SIG-M5 treated with dmso at 0.1 percent for 504 hours (cell line): ENCODE measurements around the gene ANKS1B.
"Not testable (repeated sequence)": the region's sequence is repeated elsewhere in the genome, so short reads cannot be mapped to it uniquely, and the experiment has no call there.

Source experiments
- DNase-seq: peaks from one replicate; lab custom pipeline; 2025; ENCODE audit not compliant: unreplicated experiment; lab: John Stamatoyannopoulos, UW

The ANKS1B gene

DNA sequence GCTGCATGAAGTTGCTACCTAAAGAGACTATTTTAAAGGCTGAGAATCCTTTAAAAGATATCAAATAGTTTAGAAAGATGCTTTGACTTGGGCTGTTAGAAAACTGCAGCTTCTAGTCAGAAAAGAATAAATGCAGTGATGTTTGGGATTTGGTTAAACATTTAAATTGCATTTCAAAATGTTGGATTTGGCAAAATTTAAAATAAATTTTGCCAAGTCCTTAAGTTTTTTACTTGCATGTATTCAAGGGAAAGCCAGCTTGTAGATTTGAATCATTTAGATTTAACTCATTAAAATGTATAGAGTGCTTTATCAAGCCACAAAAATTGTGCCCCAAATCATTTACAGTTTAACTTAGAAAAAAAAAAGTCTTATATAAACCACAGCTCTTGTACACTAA is 109.7 kb downstream of the ANKS1B start:
- no peak for DNase-seq

DNA sequence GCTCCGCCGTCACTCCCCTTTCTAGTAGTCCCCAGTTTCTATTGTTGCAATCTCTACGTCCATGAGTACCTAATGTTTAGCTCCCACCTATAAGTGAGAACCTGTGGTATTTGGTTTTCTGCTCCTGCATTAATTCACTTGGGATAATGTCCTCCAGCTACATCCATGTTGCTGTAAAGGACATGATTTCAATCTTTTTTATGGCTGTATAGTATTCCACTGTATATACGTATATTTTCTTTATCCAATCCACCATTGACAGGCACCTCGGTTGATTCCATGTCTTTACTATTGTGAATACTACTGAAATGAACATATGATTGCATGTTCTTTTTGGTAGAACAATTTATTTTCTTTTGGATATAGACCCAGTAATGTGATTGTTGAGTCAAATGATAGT is 114.7 kb downstream of the ANKS1B start:
- DNase-seq = no peak

DNA sequence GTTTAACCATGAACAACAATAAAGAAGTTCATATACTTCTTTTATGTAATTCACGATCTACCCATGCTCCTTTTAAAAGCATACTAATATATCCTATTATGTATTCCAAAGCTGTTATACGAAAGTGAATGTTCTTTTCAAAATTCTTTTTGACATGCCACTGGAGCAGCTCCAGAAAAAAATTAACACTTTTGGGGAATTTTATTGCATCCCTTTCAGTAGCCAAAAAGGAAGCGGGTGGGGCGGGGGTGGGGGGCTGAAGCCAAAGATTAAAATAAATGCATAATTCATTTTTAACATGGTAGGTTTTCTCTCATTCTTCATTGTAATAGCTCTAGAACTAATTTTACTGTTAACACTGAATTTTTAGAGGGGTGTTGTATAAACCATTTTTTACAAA is 123.0 kb downstream of the ANKS1B start:
- no peak for DNase-seq

DNA sequence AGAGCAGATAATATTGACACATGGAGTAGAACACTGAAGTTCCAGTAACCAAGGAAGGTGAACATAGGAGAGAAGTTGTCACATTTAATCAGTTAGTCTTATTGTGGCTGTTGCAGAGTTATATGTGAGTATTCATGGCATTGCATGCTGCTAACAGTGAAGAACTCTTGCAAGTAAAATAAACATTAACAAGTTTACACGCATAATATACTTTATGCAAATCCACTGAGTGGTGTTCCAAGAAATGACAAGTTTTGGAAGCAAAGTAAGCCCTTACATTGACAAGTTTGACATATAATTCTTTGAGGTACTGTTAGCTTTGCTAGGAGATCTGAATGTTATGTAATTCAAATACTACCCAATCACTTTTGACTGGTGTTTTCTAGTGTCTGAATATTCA is 125.6 kb downstream of the ANKS1B start:
- no peak for DNase-seq

DNA sequence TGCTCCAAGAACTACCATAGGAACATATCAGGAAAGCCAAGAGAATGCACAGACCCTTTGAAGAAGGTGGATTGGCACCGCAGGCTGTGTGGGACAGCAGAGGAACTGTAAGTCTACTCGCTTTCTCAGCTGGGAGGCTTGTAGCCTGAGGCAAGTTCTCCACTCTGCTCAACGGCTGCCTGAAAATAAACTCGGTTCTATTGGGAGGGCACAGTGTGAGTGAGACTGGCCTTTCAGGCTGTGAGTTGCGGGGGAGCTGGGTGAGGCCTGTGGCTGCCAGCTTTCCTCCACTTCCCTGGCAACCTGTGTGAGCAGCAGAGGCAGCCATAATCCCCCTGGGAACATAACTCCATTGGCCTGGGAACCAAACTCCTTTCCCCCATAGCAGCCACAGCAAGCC is 132.1 kb downstream of the ANKS1B start:
- DNase-seq = no peak

- DNase-seq = peak; percentile 4
Measured at GRCh38 chr12:99847936-99848335, 136.8 kb downstream of the ANKS1B start.

GRCh38 chr12:99834710-99835109 is 150.0 kb downstream of the ANKS1B start:
- no peak for DNase-seq

- no peak for DNase-seq
Measured at GRCh38 chr12:99833397-99833796, 151.3 kb downstream of the ANKS1B start.

DNA sequence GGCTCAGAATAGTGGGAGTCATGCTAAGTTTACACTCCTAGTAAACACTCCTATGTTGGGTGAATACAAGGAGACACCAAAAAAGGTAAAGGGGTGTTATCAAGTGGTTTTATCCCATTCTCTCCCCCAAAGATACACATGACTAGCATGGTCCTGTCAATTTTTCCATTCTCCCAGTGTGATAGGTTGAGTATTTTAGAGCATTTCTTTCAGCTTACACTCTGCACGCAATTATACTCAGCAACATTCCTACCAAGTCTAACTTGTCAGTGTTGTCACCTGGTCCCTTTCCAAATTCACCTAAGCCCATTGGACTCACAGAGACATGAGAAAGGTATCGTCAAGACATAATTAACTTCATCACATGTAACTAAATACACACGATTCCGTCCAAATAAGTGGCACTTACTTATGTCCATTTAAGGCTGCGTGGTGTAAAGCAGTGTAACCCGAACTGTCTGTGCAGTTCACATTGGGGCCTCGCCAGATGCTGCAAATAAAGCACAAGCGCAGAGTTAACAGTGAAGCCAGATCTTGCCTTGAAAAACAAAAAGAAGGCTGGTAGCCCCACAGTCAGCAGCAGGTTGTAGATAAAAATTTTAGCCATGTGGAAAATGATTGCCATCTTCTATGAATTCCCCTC is 159.7 kb downstream of the ANKS1B start:
- no peak for DNase-seq

DNA sequence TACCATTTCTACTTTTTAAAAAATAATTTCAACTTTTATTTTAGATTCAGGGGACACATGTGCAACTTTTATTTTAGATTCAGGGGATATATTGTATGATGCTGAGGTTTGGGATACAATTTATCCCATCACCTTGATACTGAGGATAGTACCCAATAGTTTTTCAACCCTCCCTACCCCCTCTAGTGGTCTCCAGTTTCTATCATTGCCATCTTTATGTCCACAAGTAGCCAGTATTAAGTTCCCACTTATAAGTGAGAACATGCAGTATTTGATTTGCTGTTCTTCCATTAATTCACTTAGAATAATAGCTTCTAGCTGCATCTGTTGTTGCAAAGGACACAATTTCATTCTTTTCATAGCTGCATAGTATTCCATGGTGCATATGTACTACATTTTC is 162.5 kb downstream of the ANKS1B start:
- DNase-seq = no peak

- DNase-seq = peak; percentile 30
Measured at GRCh38 chr12:99810718-99811593, 173.8 kb downstream of the ANKS1B start.

DNA sequence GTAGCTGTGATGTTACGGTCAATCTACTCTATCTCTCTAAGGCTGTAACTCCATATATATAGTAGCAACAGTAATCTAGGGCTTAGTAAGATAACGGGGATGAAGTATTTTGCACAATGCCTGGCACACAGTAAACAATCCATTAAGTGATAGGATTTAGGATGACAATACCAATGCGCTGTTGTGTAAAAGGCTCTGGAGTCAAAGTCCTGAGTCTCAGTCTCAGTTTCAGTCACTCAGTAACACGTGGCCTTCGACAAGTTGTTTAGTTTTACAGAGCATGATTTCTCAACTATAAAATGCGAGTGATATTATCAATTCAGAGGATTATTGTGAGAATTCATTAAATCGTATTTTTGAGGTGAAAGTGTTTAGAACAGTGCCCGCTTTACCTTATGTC is 174.8 kb downstream of the ANKS1B start:
- DNase-seq = no peak

DNA sequence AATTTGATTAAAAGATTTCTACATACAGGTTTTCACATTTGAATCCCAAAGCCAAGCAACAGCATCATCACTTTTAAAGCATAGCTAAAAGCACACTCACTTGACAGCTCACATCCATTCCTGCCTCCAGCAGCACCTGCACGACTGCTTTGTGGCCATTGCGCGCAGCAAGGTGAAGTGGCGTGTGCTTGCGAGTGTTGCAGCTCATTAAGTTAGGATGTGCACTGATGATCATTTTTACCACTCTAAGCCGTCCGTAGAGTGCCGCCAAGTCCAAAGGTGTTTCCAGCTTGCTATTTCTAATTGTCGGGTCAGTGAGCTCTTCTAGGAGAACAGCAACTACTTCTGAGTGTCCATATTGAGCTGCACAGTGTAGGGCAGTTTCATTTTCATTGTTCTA is 178.4 kb downstream of the ANKS1B start:
- no peak for DNase-seq

- no peak for DNase-seq
Measured at GRCh38 chr12:99804715-99805114, 180.0 kb downstream of the ANKS1B start.

- no peak for DNase-seq
Measured at GRCh38 chr12:99800605-99801004, 184.1 kb downstream of the ANKS1B start.

DNA sequence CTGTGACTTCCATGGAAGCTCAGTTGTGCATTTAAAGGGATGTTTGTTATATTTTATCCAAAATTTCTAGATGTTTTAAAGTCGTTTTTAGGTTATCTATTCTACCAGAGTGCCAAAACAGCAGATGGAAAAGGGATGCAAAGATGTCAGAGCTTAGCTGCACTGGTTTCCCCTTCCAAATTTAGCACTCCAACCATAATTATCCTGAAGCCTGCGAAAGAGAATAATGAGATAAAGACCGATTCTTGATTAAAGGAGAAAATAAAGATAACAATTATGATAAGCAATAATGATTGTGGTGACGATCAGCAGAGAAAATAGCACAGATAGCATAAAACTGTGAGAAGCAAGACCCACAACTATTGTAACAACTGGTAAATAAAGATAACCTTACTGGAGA is 186.8 kb downstream of the ANKS1B start:
- DNase-seq = not testable (repeated sequence)

DNA sequence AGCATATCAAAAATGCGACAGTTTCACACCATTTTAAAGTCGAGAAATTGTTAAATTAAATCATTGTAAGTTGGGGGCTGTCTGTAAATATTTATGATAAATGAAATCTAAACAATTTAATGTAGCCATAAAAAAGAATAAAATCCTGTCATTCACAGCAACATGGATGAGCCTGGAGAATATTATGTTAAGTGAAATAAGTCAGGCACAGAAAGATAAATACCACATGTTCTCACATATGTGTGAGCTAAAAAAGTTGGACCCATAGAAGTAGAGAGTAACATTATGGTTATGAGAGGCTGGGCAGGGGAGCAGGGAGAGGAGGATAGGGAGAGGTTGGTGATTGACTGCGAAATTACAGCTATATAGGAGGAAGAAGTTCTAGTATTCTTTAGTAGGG is 201.3 kb downstream of the ANKS1B start:
- DNase-seq = no peak

GRCh38 chr12:99772274-99772673 is 212.5 kb downstream of the ANKS1B start:
- no peak for DNase-seq

- DNase-seq = no peak
Measured at GRCh38 chr12:99771659-99772058, 213.1 kb downstream of the ANKS1B start.

GRCh38 chr12:99769396-99769980 is 215.2 kb downstream of the ANKS1B start:
- no peak for DNase-seq

DNA sequence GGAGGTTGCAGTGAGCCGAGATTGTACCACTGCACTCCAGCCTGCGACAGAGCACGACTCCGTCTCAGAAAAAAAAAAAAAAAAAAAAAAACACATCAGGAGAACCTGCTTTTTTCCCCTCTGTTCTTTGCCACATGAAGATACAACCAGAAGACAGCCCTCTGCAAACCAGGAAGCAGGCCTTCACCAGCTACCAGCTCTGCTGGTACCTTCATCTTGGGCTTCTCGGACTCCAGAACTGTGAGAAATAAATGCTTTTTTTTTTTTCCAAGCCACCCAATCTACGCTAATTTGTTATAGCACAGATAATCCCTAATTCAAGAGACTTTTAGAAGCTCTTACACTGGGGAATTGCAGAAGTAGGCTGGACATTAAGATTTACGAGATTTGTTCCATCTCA is 216.0 kb downstream of the ANKS1B start:
- no peak for DNase-seq

DNA sequence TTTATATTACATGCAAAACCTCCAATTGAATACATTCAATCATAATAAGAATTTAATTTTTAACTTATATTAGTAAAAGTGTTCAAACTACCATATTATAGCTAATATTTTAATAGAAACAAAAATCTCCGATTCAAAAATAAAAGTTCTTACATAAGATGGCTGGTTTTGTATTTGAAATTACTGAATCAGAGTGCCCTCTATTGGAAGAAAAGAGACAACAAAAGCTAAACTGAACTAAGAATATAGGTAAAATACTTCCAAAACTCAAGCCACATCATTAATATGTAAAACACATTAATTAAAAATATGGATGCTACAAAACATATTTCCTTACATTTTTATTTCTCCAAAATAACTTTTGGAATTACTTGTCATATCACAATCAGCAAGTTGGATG is 216.9 kb downstream of the ANKS1B start:
- peak; percentile 54 for DNase-seq
